Measurements from ENCODE around the gene ABL1.

ABL1 gene

DNA sequence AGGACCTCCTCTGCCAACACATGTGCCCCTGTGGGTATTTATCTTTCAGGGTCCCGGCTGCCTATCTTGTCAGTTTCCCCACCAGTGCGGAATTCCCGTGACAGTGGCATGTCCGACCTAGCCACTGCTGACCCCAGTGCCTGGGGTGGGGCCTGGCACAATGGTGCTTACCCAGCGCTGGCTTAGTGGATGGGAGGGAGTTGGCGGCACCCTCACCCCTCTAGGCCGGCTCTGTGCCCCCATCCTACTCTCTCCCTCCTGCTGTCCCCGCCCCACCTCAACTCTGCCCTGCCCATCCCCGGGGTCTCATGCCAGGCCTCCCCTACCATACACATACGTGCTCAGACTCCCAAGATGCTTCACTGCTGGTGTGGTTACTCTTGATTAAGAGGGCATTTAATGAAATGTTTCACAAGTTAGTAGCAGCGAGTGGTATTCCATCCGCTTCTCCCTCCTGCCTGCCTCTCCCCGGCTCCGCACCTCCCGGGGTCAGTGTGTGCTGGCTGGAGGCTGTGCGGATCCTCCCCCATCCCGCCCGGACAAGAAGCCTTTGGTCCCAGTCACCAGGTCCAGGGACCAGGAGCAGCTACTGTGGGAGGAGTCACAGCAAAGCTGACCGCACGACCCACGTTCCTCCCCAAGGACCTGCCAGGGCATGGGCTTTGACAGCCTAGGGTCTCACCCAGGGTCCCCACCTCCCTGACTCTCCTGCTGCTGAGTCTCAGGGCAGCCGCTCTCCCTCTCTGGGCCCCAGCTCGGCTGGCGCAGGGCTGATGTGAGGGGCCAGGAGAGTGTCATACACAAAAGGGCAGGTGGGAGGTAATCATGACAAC is 71.1 kb downstream of the ABL1 start:
- Histone ChIP-seq H3K79me1 (replicated peaks; ENCODE audit: low read length, poor library complexity, severe bottlenecking) (no peaks in the 10 kb centered on the region), H3K27me3 (ENCODE audit: control insufficient read depth in 1 of 2, insufficient read depth in 1 of 2, low read length in 2 of 2) (peaks cover 5 to 50% of the 10 kb centered on the region in 2 experiments), H3K9me3 (ENCODE audit: control insufficient read depth, low read length) (no peaks in the 10 kb centered on the region), H3K18ac (ENCODE audit: low read depth in 1 of 2, low read length in 2 of 2) (no peak overlapping the region), H4K8ac (ENCODE audit: low read length) (no peak overlapping the region), H3K4me3 (ENCODE audit: insufficient read depth in 1 of 2, low read depth in 1 of 2, low read length in 2 of 2) (no peak overlapping the region), H2BK120ac (ENCODE audit: low read depth, low read length) (no peak overlapping the region), H3K27ac (ENCODE audit: low read length, poor library complexity, severe bottlenecking) (no peak overlapping the region), H4K91ac (ENCODE audit: low read length) (no peak overlapping the region), H2AFZ (ENCODE audit: low read depth, low read length) (no peak overlapping the region), H3K36me3 (ENCODE audit: control insufficient read depth in 1 of 2, insufficient read depth in 2 of 2, low read depth in 1 of 2, low read length in 2 of 2) (peaks cover 0 to 10% of the 10 kb centered on the region in 2 experiments), H3K4me2 (ENCODE audit: low read length, poor library complexity, severe bottlenecking) (no peak overlapping the region), H3K4me1 (ENCODE audit: control insufficient read depth, insufficient read depth, low read depth, low read length) (peaks cover 6% of the 10 kb centered on the region), H3K23ac (ENCODE audit: low read length in 2 of 2) (no peak overlapping the region), H3K4ac (ENCODE audit: low read depth in 1 of 2, low read length in 2 of 2) (no peak overlapping the region), H3K14ac (ENCODE audit: low read length in 2 of 2) (no peak overlapping the region), H2AK5ac (ENCODE audit: low read length, severe bottlenecking) (no peak overlapping the region), H2BK12ac (ENCODE audit: low read length in 2 of 2) (no peak overlapping the region), H3K9ac (ENCODE audit: low read length) (no peak overlapping the region), H2BK15ac (ENCODE audit: low read depth, poor library complexity, severe bottlenecking) (no peak overlapping the region), H2BK5ac (ENCODE audit: low read depth, low read length, poor library complexity, severe bottlenecking) (no peak overlapping the region)
- WGBS = 88% methylated on average over 22 of the region's 24 CpGs
- no peak for DNase-seq

DNA sequence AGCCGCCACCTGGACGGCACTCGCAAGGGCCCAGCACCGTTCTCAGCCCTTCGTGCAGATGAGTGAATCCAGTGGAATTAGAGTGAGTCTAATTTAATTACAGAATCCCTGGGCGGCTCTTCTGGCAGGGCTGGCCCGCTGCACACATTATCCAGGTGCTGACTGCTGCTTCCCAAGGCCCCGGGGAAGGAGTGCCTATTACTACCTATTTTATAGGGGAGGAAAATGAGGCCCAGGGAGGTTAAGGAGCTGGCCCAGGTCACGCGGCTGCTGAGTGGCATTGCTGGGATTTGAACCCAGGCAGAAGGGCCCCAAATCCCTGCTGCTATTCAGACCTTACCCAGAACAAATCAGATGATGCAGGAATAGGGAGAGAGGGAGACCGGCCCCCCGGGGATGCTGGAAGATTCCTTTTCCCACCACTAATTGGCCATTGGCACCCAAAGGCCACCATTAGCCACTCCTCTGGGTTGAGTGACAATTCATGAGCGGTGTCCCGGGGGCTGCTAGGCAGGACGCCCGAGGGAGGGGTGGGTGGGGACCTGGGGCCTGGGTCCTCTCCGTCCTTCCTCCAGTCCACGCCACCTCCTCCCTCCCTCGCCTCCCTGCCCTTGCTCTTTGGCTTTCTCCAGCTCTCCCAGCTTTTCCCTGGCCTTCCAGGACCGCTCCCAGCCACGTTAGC is 71.8 kb downstream of the ABL1 start:
- Histone ChIP-seq H3K4me2 (ENCODE audit: low read length, poor library complexity, severe bottlenecking) (no peak overlapping the region), H4K8ac (ENCODE audit: low read length) (no peak overlapping the region), H3K18ac (ENCODE audit: low read depth in 1 of 2, low read length in 2 of 2) (no peak overlapping the region), H2BK15ac (ENCODE audit: low read depth, poor library complexity, severe bottlenecking) (no peak overlapping the region), H3K4me1 (ENCODE audit: control insufficient read depth, insufficient read depth, low read depth, low read length) (peaks cover 3% of the 10 kb centered on the region), H3K23ac (ENCODE audit: low read length in 2 of 2) (no peak overlapping the region), H3K9me3 (ENCODE audit: control insufficient read depth, low read length) (no peaks in the 10 kb centered on the region), H3K27me3 (ENCODE audit: control insufficient read depth in 1 of 2, insufficient read depth in 1 of 2, low read length in 2 of 2) (peaks cover 5 to 44% of the 10 kb centered on the region in 2 experiments), H4K91ac (ENCODE audit: low read length) (no peak overlapping the region), H3K4ac (ENCODE audit: low read depth in 1 of 2, low read length in 2 of 2) (no peak overlapping the region), H3K27ac (ENCODE audit: low read length, poor library complexity, severe bottlenecking) (no peak overlapping the region), H3K79me1 (replicated peaks; ENCODE audit: low read length, poor library complexity, severe bottlenecking) (no peaks in the 10 kb centered on the region), H3K9ac (ENCODE audit: low read length) (no peak overlapping the region), H2AK5ac (ENCODE audit: low read length, severe bottlenecking) (no peak overlapping the region), H2BK12ac (ENCODE audit: low read length in 2 of 2) (no peak overlapping the region), H3K36me3 (ENCODE audit: control insufficient read depth in 1 of 2, insufficient read depth in 2 of 2, low read depth in 1 of 2, low read length in 2 of 2) (peaks cover 0 to 10% of the 10 kb centered on the region in 2 experiments), H2BK5ac (ENCODE audit: low read depth, low read length, poor library complexity, severe bottlenecking) (no peak overlapping the region), H3K4me3 (ENCODE audit: insufficient read depth in 1 of 2, low read depth in 1 of 2, low read length in 2 of 2) (no peak overlapping the region), H2BK120ac (ENCODE audit: low read depth, low read length) (no peak overlapping the region), H2AFZ (ENCODE audit: low read depth, low read length) (no peak overlapping the region), H3K14ac (ENCODE audit: low read length in 2 of 2) (no peak overlapping the region)
- WGBS = 78% methylated on average over 17 of the region's 21 CpGs
- no peak for DNase-seq

DNA sequence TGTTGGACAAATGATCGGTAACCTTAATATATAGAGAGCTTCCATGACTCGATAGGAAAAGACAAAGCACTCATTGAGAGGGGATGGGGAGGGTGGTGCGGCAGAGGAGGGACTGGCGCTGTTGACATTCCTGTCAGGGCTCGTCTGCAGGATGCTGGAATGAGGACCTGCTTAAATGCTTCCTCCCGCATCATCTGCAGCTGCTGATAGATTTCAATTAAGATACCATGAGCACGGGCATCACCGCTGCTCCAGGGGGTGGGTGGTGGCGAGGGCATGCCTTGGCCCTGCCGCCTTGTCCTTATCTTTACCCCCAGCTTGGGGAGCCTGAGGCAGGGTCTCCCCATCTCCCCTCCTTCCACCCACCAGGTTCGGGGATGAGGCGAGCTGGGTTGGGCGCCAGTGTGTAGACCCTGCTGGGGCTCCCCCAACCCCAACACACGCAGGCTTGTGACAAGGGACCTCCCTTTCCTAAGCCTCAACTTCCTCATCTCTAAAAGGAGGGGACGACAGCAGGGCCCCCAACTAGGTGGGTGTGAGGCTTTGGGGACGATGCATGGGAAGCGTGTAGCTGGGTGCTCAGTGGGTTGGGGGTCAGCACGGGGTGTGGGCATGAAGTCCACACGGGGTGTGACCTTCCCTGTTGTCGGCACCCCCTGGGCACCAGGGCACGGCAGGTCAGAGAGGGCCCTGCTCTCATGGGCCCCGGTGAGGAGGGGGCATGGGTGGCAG is 73.3 kb downstream of the ABL1 start:
- Histone ChIP-seq H2AK5ac (ENCODE audit: low read length, severe bottlenecking) (no peak overlapping the region), H3K79me1 (replicated peaks; ENCODE audit: low read length, poor library complexity, severe bottlenecking) (no peaks in the 10 kb centered on the region), H3K27me3 (ENCODE audit: control insufficient read depth in 1 of 2, insufficient read depth in 1 of 2, low read length in 2 of 2) (peaks cover 5 to 30% of the 10 kb centered on the region in 2 experiments), H2BK12ac (ENCODE audit: low read length in 2 of 2) (no peak overlapping the region), H2BK15ac (ENCODE audit: low read depth, poor library complexity, severe bottlenecking) (no peak overlapping the region), H3K9ac (ENCODE audit: low read length) (no peak overlapping the region), H4K8ac (ENCODE audit: low read length) (no peak overlapping the region), H3K14ac (ENCODE audit: low read length in 2 of 2) (peak overlapping the region in 1 of 2 experiments; percentile 5), H2BK5ac (ENCODE audit: low read depth, low read length, poor library complexity, severe bottlenecking) (no peak overlapping the region), H3K36me3 (ENCODE audit: control insufficient read depth in 1 of 2, insufficient read depth in 2 of 2, low read depth in 1 of 2, low read length in 2 of 2) (peaks cover 0 to 10% of the 10 kb centered on the region in 2 experiments), H3K9me3 (ENCODE audit: control insufficient read depth, low read length) (no peaks in the 10 kb centered on the region), H3K18ac (ENCODE audit: low read depth in 1 of 2, low read length in 2 of 2) (no peak overlapping the region), H3K4me3 (ENCODE audit: insufficient read depth in 1 of 2, low read depth in 1 of 2, low read length in 2 of 2) (no peak overlapping the region), H3K4ac (ENCODE audit: low read depth in 1 of 2, low read length in 2 of 2) (no peak overlapping the region), H2AFZ (ENCODE audit: low read depth, low read length) (no peak overlapping the region), H3K27ac (ENCODE audit: low read length, poor library complexity, severe bottlenecking) (no peak overlapping the region), H3K4me2 (ENCODE audit: low read length, poor library complexity, severe bottlenecking) (no peak overlapping the region), H2BK120ac (ENCODE audit: low read depth, low read length) (no peak overlapping the region), H3K23ac (ENCODE audit: low read length in 2 of 2) (no peak overlapping the region), H3K4me1 (ENCODE audit: control insufficient read depth, insufficient read depth, low read depth, low read length) (no peaks in the 10 kb centered on the region), H4K91ac (ENCODE audit: low read length) (no peak overlapping the region)
- DNase-seq = no peak
- WGBS = 84% methylated on average over 17 of the region's 22 CpGs

DNA sequence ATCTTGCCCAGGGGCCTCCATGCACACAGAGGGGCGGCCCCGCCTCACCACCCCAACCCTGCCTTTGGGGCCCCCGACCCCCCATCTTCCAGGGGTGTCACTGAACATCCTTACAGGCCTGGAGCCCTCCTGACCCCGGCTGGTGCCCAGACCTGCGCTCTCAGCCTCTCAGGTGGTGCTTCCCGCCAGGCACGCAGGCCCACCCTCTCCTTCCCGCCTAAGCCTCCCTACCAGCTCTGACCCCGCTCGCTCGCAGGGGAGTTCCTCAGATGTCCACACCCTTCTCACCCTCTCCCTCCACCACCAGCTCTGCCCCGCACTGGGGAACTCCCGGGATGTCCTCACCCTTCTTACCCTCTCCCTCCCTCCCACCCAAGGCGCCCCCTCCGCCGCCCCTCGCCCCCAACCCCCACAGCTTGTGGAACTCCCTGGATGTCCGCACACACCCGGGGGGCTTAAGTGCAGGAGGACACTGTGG is 73.9 kb downstream of the ABL1 start:
- Histone ChIP-seq H2BK5ac (ENCODE audit: low read depth, low read length, poor library complexity, severe bottlenecking) (no peak overlapping the region), H3K4ac (ENCODE audit: low read depth in 1 of 2, low read length in 2 of 2) (no peak overlapping the region), H3K79me1 (replicated peaks; ENCODE audit: low read length, poor library complexity, severe bottlenecking) (no peaks in the 10 kb centered on the region), H2BK15ac (ENCODE audit: low read depth, poor library complexity, severe bottlenecking) (no peak overlapping the region), H2AFZ (ENCODE audit: low read depth, low read length) (no peak overlapping the region), H3K27ac (ENCODE audit: low read length, poor library complexity, severe bottlenecking) (no peak overlapping the region), H3K36me3 (ENCODE audit: control insufficient read depth in 1 of 2, insufficient read depth in 2 of 2, low read depth in 1 of 2, low read length in 2 of 2) (peaks cover 0 to 5% of the 10 kb centered on the region in 2 experiments), H3K23ac (ENCODE audit: low read length in 2 of 2) (no peak overlapping the region), H3K4me3 (ENCODE audit: insufficient read depth in 1 of 2, low read depth in 1 of 2, low read length in 2 of 2) (no peak overlapping the region), H3K4me1 (ENCODE audit: control insufficient read depth, insufficient read depth, low read depth, low read length) (no peaks in the 10 kb centered on the region), H3K18ac (ENCODE audit: low read depth in 1 of 2, low read length in 2 of 2) (no peak overlapping the region), H3K27me3 (ENCODE audit: control insufficient read depth in 1 of 2, insufficient read depth in 1 of 2, low read length in 2 of 2) (peaks cover 3 to 27% of the 10 kb centered on the region in 2 experiments), H3K4me2 (ENCODE audit: low read length, poor library complexity, severe bottlenecking) (no peak overlapping the region), H4K8ac (ENCODE audit: low read length) (no peak overlapping the region), H2BK12ac (ENCODE audit: low read length in 2 of 2) (no peak overlapping the region), H4K91ac (ENCODE audit: low read length) (no peak overlapping the region), H3K14ac (ENCODE audit: low read length in 2 of 2) (peak overlapping the region in 1 of 2 experiments; percentile 5), H3K9ac (ENCODE audit: low read length) (no peak overlapping the region), H2BK120ac (ENCODE audit: low read depth, low read length) (no peak overlapping the region), H3K9me3 (ENCODE audit: control insufficient read depth, low read length) (no peaks in the 10 kb centered on the region), H2AK5ac (ENCODE audit: low read length, severe bottlenecking) (no peak overlapping the region)
- DNase-seq = no peak
- 76% methylated on average over 18 of the region's 19 CpGs for WGBS

Measured in mesenchymal stem cell (in vitro differentiated cells and primary cell).